T-helper 2 cell treated with Interferon-gamma antibody and Interleukin-4, amounts not matched to agents 100 ng/mL and 5 ng/mL, for 36 hours (primary cell): ENCODE data around the gene EFCAB11. TPM values are rescaled to one million over a fixed set of nuclear protein-coding genes. Genes with fewer than 3 reads are reported as not detected.

Experiments used
- intact Hi-C: fragments of 100-400 bp; cut with micrococcal nuclease; formaldehyde crosslinking; loops from one replicate; pipeline ENCODE4 v1.15.1; 2023
- total RNA-seq: library from RNA; stranded (reverse); gene quantifications from 2 replicates; pipeline ENCODE4 v1.2.3, GENCODE V29; 2022

Gene EFCAB11
- total RNA-seq, 1 donor from 2014 or later: 6.5 TPM

GRCh38 chr14:89779707-89780106, 174.8 kb downstream of the EFCAB11 start:
- intact Hi-C loops: no loop called here

- intact Hi-C loops: no loop called here
These were observed 178.6 kb downstream of the EFCAB11 start for GRCh38 chr14:89775946-89776345.

- intact Hi-C loops: no loop called here
These were observed 179.4 kb downstream of the EFCAB11 start for GRCh38 chr14:89775151-89775550.

GRCh38 chr14:89773644-89774316, 180.8 kb downstream of the EFCAB11 start:
- intact Hi-C loops: loop anchor here (5.0 kb wide), 1 partner anchor 144 kb away; no protein-coding TSS in a partner anchor

- intact Hi-C loops: loop anchor here (5.0 kb wide), 1 partner anchor 144 kb away; no protein-coding TSS in a partner anchor
These were observed 181.4 kb downstream of the EFCAB11 start for GRCh38 chr14:89773151-89773550.

GRCh38 chr14:89771251-89771650, 183.3 kb downstream of the EFCAB11 start:
- intact Hi-C loops: loop anchor here (5.0 kb wide), 1 partner anchor 146 kb away; no protein-coding TSS in a partner anchor

GRCh38 chr14:89767861-89768268, 186.7 kb downstream of the EFCAB11 start:
- intact Hi-C loops: loop anchor here (1.0 to 10.0 kb wide), 8 partner anchors 47 to 728 kb away; partner anchors contain the start of gene FOXN3

GRCh38 chr14:89767131-89767530, 187.4 kb downstream of the EFCAB11 start:
- intact Hi-C loops: loop anchor here (1.0 to 10.0 kb wide), 8 partner anchors 46 to 727 kb away; partner anchors contain the start of gene FOXN3

- intact Hi-C loops: loop anchor here (5.0 to 10.0 kb wide), 4 partner anchors 123 to 348 kb away; partner anchors contain the start of gene FOXN3
These were observed 189.2 kb downstream of the EFCAB11 start for GRCh38 chr14:89765346-89765745.

- intact Hi-C loops: loop anchor here (10.0 kb wide), 1 partner anchor 245 kb away; no protein-coding TSS in a partner anchor
These were observed 194.4 kb downstream of the EFCAB11 start for GRCh38 chr14:89760086-89760485.

- intact Hi-C loops: no loop called here
These were observed 197.1 kb downstream of the EFCAB11 start for GRCh38 chr14:89757313-89757939.

- intact Hi-C loops: no loop called here
These were observed 198.7 kb downstream of the EFCAB11 start for GRCh38 chr14:89755816-89756215.

- intact Hi-C loops: no loop called here
These were observed 200.6 kb downstream of the EFCAB11 start for GRCh38 chr14:89753828-89754412.

GRCh38 chr14:89750908-89751392, 203.6 kb downstream of the EFCAB11 start:
- intact Hi-C loops: loop anchor here (2.0 kb wide), 1 partner anchor 26 kb away; no protein-coding TSS in a partner anchor

- intact Hi-C loops: loop anchor here (2.0 kb wide), 1 partner anchor 26 kb away; no protein-coding TSS in a partner anchor
These were observed 204.2 kb downstream of the EFCAB11 start for GRCh38 chr14:89750281-89750755.

GRCh38 chr14:89748004-89748403, 206.5 kb downstream of the EFCAB11 start:
- intact Hi-C loops: no loop called here

GRCh38 chr14:89747126-89747525, 207.4 kb downstream of the EFCAB11 start:
- intact Hi-C loops: no loop called here

- intact Hi-C loops: no loop called here
These were observed 207.9 kb downstream of the EFCAB11 start for GRCh38 chr14:89746654-89747053.

GRCh38 chr14:89746135-89746534, 208.4 kb downstream of the EFCAB11 start:
- intact Hi-C loops: no loop called here
